GM12801 (cell line): ENCODE results near the gene HORMAD2.

ENCODE experiments used
- CTCF ChIP-seq: IDR thresholded peaks from one replicate; pipeline ENCODE4 v1.5.1; 2011; ENCODE audit warnings: control low read depth; ENCODE audit not compliant: insufficient read length; ENCODE audit errors: extremely low read depth

Gene HORMAD2

GRCh38 chr22:30170129-30170528 is 89.9 kb downstream of the HORMAD2 start:
- TF ChIP-seq CTCF: no peak

DNA sequence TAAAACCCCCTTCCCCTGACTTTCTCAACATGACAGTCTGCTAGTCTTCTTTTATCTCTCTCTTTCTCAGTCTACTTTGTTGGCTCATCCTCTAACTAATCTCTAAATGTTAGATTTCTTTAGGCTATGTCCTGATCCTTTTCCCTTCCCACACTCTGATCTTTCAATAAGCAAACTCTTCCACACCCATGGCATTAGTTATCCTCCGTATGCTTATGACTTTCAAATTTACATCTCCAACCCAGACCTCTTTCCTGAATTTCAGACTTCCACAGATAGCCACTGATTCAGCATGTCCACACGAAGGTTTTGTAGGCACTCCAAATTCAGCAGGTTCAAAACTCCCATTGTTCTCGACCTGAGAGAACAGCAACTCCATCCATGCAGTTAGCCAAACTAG is 90.7 kb downstream of the HORMAD2 start:
- TF ChIP-seq CTCF: no peak

GRCh38 chr22:30175690-30176288 is 95.5 kb downstream of the HORMAD2 start:
- TF ChIP-seq CTCF: no peak

DNA sequence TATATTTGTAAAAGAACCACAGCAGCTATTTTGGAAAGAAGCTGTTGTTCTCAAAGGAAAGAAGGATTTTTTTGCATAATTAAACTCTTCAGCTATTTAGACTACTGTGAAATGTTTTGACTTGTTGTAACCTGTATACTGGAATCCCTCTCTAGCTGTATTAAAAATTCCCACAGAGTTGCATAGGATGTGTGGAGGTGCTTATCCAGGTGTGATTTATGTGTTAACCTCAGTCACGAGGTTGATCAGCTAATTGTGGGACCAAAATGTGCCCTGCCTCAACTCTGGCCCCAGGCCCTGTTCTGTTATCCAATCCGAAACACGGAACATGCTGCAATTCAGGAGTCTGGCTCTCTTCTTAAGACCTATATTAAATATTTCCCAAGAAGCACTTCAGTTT is 96.2 kb downstream of the HORMAD2 start:
- TF ChIP-seq CTCF: no peak

GRCh38 chr22:30178181-30179126 is 98.2 kb downstream of the HORMAD2 start:
- TF ChIP-seq CTCF: no peak

DNA sequence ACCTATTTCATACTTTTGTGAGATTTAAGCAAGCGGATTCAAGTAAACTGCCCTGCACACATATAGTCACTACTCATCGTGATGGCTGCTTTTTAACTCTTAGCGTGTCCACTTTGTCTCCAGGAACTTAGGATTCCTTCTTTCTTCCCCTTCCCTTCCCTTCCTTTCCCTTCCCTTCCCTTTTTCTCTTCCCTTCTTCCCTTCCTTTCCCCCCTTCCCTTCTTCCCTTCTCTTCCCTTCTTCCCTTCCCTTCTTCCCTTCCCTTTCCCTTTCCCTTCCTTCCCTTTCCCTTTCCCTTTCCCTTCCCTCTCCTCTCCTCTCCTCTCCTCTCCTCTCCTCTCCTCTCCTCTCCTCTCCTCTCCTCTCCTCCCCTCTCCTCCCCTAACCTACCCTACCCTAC is 100.4 kb downstream of the HORMAD2 start:
- TF ChIP-seq CTCF: no peak

DNA sequence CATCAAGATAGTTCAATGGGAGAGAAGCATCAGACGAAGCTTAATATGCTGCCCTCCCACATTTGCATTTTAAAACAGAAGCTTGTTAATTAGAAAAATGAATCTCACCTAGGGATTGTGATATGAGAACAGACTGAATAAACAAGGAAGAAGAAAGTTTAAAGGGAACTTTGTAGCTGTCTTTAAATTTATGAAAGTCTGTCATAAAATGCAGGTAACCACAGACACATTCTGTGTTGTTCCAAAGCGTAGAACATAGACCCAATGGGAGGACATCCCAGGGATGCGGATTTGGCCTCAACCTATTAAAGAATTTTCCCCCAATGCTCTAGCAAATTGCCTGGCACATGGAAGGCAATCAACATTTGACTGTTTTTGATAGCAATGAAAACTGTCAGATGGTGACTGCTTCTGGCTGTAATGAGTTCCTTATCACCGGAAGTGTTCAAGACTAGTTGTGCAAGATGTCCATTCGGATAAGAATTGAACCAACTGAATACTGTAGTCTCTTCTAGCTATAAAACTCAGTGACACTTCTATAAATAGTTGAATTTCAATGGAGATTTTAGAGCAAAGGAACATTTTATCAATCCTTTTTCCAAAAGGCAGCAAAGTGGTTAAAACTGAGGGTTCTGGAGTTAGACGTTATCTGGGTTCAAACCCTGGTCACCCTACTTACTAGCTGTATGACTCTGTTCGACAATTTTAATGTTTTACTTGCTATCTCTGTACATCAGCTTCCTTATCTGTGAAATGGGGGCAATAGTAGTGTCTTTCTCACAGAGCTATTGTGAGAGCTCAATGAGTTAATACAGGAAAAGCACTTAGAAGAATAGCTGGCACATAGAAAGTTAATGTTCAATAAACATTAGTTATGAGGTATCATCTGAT is 101.4 kb downstream of the HORMAD2 start:
- TF ChIP-seq CTCF: no peak
